Endothelial cell of umbilical vein (primary cell): ENCODE data around the gene TICRR. TPM values are rescaled to one million over a fixed set of nuclear protein-coding genes. Genes with fewer than 3 reads are reported as not detected.
"Not testable (repeated sequence)": the region's sequence is repeated elsewhere in the genome, so short reads cannot be mapped to it uniquely, and the experiment has no call there.

ENCODE experiments used
- BruUV-seq: library from RNA; stranded (reverse); fragments of 400-500 nt; replicated peaks from 2 replicates; lab custom pipeline; 2021; lab: Mats Ljungman, UMichigan
- CTCF ChIA-PET: fragments of 300-600, 350-600 bp; sonication (Branson Sonifier 250); formaldehyde crosslinking; loops from one replicate; lab custom pipeline; 2021; ENCODE audit warnings: antibody characterized with exemption, inconsistent platforms; lab: Charles Lee
- POLR2A ChIA-PET: fragments of 300-600, 350-600 bp; sonication (Branson Sonifier 250); formaldehyde crosslinking; loops from one replicate; lab custom pipeline; 2021; ENCODE audit warnings: antibody characterized with exemption, inconsistent platforms; lab: Charles Lee
- DNase-seq: peaks from one replicate; pipeline ENCODE4 v3.0.0-alpha.2; 2011; ENCODE audit warnings: low read depth, low spot score
- FAIRE-seq: peaks from 2 replicates; lab custom pipeline; 2011; peaks lifted over from hg19 to GRCh38; lab: Jason Lieb, UNC
- H2AFZ ChIP-seq: 2 replicates; pipeline ENCODE4 v1.6.0; 2012; ENCODE audit warnings: low read depth, low read length, control low read depth, inconsistent platforms
- H3K27ac ChIP-seq: 2 replicates; pipeline ENCODE4 v1.5.1; 2011; ENCODE audit warnings: low read depth, mild to moderate bottlenecking, control low read depth, low read length, moderate library complexity; ENCODE audit not compliant: insufficient read depth
- H3K27me3 ChIP-seq, 2 experiments: 2 replicates each; pipeline versions ENCODE4 v1.6.0 to v1.6.1; 2011; ENCODE audit warnings: low read length in 2 of 2, mixed read lengths in 1 of 2; ENCODE audit not compliant: control insufficient read depth in 2 of 2, insufficient read depth in 2 of 2
- H3K36me3 ChIP-seq, 2 experiments: 2 replicates in 1 of 2; 3 replicates in 1 of 2; pipeline ENCODE4 v1.5.1; 2011; ENCODE audit warnings: low read length in 2 of 2, mild to moderate bottlenecking in 1 of 2, moderate library complexity in 1 of 2; ENCODE audit not compliant: control insufficient read depth in 2 of 2, insufficient read depth in 2 of 2; ENCODE audit errors: extremely low read depth in 1 of 2
- H3K4me1 ChIP-seq: 3 replicates; pipeline ENCODE4 v1.5.1; 2011; ENCODE audit warnings: mild to moderate bottlenecking, low read length; ENCODE audit not compliant: control insufficient read depth, insufficient read depth; ENCODE audit errors: extremely low read depth
- H3K4me2 ChIP-seq: 2 replicates; pipeline ENCODE4 v1.6.1; 2011; ENCODE audit warnings: low read length, control low read depth, mixed read lengths; ENCODE audit not compliant: insufficient read depth
- H3K4me3 ChIP-seq, 3 experiments: fragments of 200-600 bp in 1 of 3; sonication (generic), shearing (Covaris generic) in 1 of 3; replicated peaks in 1 of 3; 2 replicates each; pipeline ENCODE4 v1.5.1; 2011 to 2016; ENCODE audit warnings: control low read depth in 3 of 3, low read length in 3 of 3, mild to moderate bottlenecking in 2 of 3, inconsistent platforms in 1 of 3, low read depth in 1 of 3, moderate library complexity in 1 of 3; ENCODE audit not compliant: insufficient read depth in 1 of 3
- H3K79me2 ChIP-seq: 2 replicates; pipeline ENCODE4 v1.6.0; 2012; ENCODE audit warnings: low read length, inconsistent platforms; ENCODE audit not compliant: control insufficient read depth, insufficient read depth
- H3K9ac ChIP-seq: replicated peaks from 2 replicates; pipeline ENCODE3; 2011; ENCODE audit warnings: low read length, control low read depth; ENCODE audit not compliant: insufficient read depth; ENCODE audit errors: extremely low read depth
- H3K9me1 ChIP-seq: replicated peaks from 3 replicates; pipeline ENCODE4 v1.6.0; 2011; ENCODE audit warnings: mild to moderate bottlenecking, low read length; ENCODE audit not compliant: control insufficient read depth, insufficient read depth; ENCODE audit errors: extremely low read depth
- H3K9me3 ChIP-seq: replicated peaks from 2 replicates; pipeline ENCODE4 v1.5.1; 2012; ENCODE audit warnings: low read length, inconsistent platforms; ENCODE audit not compliant: control insufficient read depth, insufficient read depth
- H4K20me1 ChIP-seq: replicated peaks from 2 replicates; pipeline ENCODE3; 2011; ENCODE audit warnings: mild to moderate bottlenecking, low read length; ENCODE audit not compliant: control insufficient read depth, insufficient read depth; ENCODE audit errors: extremely low read depth
- CTCF ChIP-seq, 2 donors: IDR thresholded peaks; 1 replicate in 1 of 2; 2 replicates in 1 of 2; pipeline ENCODE4 v1.5.1; 2011; ENCODE audit warnings: low read length in 2 of 2, mild to moderate bottlenecking in 2 of 2, moderate library complexity in 2 of 2, control low read depth in 1 of 2, inconsistent platforms in 1 of 2, low read depth in 1 of 2; ENCODE audit not compliant: insufficient read depth in 1 of 2; ENCODE audit errors: extremely low read depth in 1 of 2
- EZH2 ChIP-seq: IDR thresholded peaks from 2 replicates; pipeline ENCODE4 v1.6.1; 2012; ENCODE audit warnings: borderline replicate concordance, low read depth, mild to moderate bottlenecking, moderate library complexity, low read length, inconsistent platforms; ENCODE audit not compliant: severe bottlenecking
- FOS ChIP-seq: IDR thresholded peaks from 2 replicates; pipeline ENCODE4 v1.6.1; 2011; ENCODE audit warnings: mild to moderate bottlenecking, low read length, moderate library complexity, borderline replicate concordance; ENCODE audit not compliant: insufficient read depth
- GATA2 ChIP-seq: IDR thresholded peaks from 2 replicates; pipeline ENCODE4 v1.7.0; 2011; ENCODE audit warnings: low read depth, mild to moderate bottlenecking, moderate library complexity, mixed read lengths, low read length; ENCODE audit not compliant: insufficient read length, insufficient read depth
- JUN ChIP-seq: IDR thresholded peaks from 2 replicates; pipeline ENCODE4 v1.6.1; 2011; ENCODE audit warnings: borderline replicate concordance, low read depth; ENCODE audit not compliant: insufficient read length, insufficient read depth
- MAX ChIP-seq: IDR thresholded peaks from 2 replicates; pipeline ENCODE4 v1.6.1; 2011; ENCODE audit not compliant: insufficient read depth, insufficient read length
- MYC ChIP-seq: IDR thresholded peaks from one replicate; pipeline ENCODE4 v1.6.1; 2011; ENCODE audit warnings: mild to moderate bottlenecking, low read depth, low read length
- POLR2A ChIP-seq: IDR thresholded peaks from 2 replicates; pipeline ENCODE4 v1.6.1; 2012; ENCODE audit warnings: low read depth, mild to moderate bottlenecking, control low read depth, low read length
- POLR2AphosphoS5 ChIP-seq: IDR thresholded peaks from 2 replicates; pipeline ENCODE4 v1.6.1; 2012; ENCODE audit warnings: low read depth, mild to moderate bottlenecking, control low read depth, low read length, moderate library complexity; ENCODE audit not compliant: insufficient read depth
- dilution Hi-C: fragments of 300-500 bp; cut with MboI; formaldehyde crosslinking; loops from one replicate; pipeline ENCODE4 v1.15.0; 2019; ENCODE audit warnings: low sequenced_read_pairs; ENCODE audit not compliant: extremely low pct_ligation_motif_present
- intact Hi-C: fragments of 100-400 bp; cut with micrococcal nuclease; formaldehyde crosslinking; loops from one replicate; pipeline ENCODE4 v1.10.0; 2022
- polyA plus RNA-seq, 4 experiments: library from polyadenylated mRNA; depleted of rRNA in 3 of 4; stranded (reverse) in 3 of 4; unstranded in 1 of 4; fragments of >200 nt; gene quantifications; 2 replicates each; pipeline versions ENCODE4 v1.2.1 to v1.2.3, GENCODE V29; 2011 to 2012; ENCODE audit warnings: missing spikeins in 1 of 4
- total RNA-seq: library from RNA; stranded (reverse); gene quantifications from 2 replicates; pipeline ENCODE4 v1.2.3, GENCODE V29; 2021

TICRR gene
- total and polyA plus RNA-seq, 2 donors (not counting 3 experiments of a cell fraction or from before 2014, with no cell fraction given) = 4.9 to 19.4 TPM

GRCh38 chr15:89578146-89578545, 2.9 kb downstream of the TICRR start:
- Histone ChIP-seq H3K27me3 (no peaks in the 10 kb centered on the region), H3K4me2 (peak overlapping the region; percentile 92), H3K36me3 (no peaks in the 10 kb centered on the region), H3K4me1 (peaks cover 18% of the 10 kb centered on the region), H3K4me3 (peak overlapping the region in 1 of 3 experiments; percentile 56), H2AFZ (no peak overlapping the region), H3K79me2 (peaks cover 69% of the 10 kb centered on the region), H3K9ac (peak overlapping the region; percentile 13), H4K20me1 (no peaks in the 10 kb centered on the region), H3K9me3 (no peaks in the 10 kb centered on the region), H3K27ac (no peak overlapping the region), H3K9me1 (no peaks in the 10 kb centered on the region)
- dilution Hi-C loops (no loop called here), intact Hi-C loops (no loop called here)
- no peak for DNase-seq
- no peak for TF ChIP-seq MAX
- TF ChIP-seq JUN = no peak
- no peak for TF ChIP-seq FOS
- TF ChIP-seq POLR2AphosphoS5 = no peak
- TF ChIP-seq EZH2 = no peak
- no peak for TF ChIP-seq MYC
- TF ChIP-seq GATA2 = no peak
- TF ChIP-seq CTCF (IDR thresholded peaks at IDR 0.05; ENCODE audit: extremely low read depth in 1 of 2, insufficient read depth in 1 of 2, low read depth in 1 of 2, low read length in 2 of 2) = no peak
- TF ChIP-seq POLR2A = no peak
- POLR2A ChIA-PET = interaction anchor here (0.6 to 0.8 kb wide), 3 partner anchors 9 to 932 kb away, joined by 3 to 11 read pairs (median 6); no protein-coding TSS in a partner anchor
- CTCF ChIA-PET = no interaction called here
- FAIRE-seq = no peak
- BruUV-seq = no TSS peak

GRCh38 chr15:89580747-89581146, 5.5 kb downstream of the TICRR start:
- H3K27ac ChIP-seq, H3K9me1 ChIP-seq, H3K9me3 ChIP-seq, H3K4me3 ChIP-seq, H3K9ac ChIP-seq, DNase-seq, CTCF ChIA-PET, H3K4me2 ChIP-seq, H2AFZ ChIP-seq, FAIRE-seq, POLR2A ChIA-PET, H4K20me1 ChIP-seq, intact Hi-C loops, H3K27me3 ChIP-seq, BruUV-seq, dilution Hi-C loops: not testable (repeated sequence)
- Histone ChIP-seq H3K36me3 (peaks cover 0 to 11% of the 10 kb centered on the region in 2 experiments), H3K79me2 (peaks cover 76% of the 10 kb centered on the region), H3K4me1 (peaks cover 18% of the 10 kb centered on the region)
